RCC 7860 (cell line): ENCODE data around the gene LGALS3.
"Not testable (repeated sequence)": the region's sequence is repeated elsewhere in the genome, so short reads cannot be mapped to it uniquely, and the experiment has no call there.

ENCODE experiments used
- DNase-seq: peaks from one replicate; pipeline ENCODE4 v3.0.0-alpha.2; 2015; ENCODE audit warnings: low spot score
- FAIRE-seq: peaks from 2 replicates; lab custom pipeline; 2012; peaks lifted over from hg19 to GRCh38; lab: Jason Lieb, UNC

The LGALS3 gene

DNA sequence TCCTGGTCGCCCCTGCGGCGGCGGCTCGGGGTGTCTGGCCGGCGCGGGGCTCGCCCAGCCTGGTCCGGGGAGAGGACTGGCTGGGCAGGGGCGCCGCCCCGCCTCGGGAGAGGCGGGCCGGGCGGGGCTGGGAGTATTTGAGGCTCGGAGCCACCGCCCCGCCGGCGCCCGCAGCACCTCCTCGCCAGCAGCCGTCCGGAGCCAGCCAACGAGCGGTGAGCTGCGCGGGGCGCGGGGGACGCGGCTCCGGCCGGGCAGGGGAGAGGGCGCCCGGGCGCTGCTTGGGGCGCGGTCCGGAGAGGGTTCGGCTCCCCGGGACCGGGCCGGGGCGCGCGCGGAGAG lies at the start of gene LGALS3:
Gene LGALS3, plus strand, starts transcription at position 167 of the 342 bp plus-strand sequence. CDS start 8,122 bp downstream, outside the sequence.
- FAIRE-seq = no peak
- DNase-seq = no peak

DNA sequence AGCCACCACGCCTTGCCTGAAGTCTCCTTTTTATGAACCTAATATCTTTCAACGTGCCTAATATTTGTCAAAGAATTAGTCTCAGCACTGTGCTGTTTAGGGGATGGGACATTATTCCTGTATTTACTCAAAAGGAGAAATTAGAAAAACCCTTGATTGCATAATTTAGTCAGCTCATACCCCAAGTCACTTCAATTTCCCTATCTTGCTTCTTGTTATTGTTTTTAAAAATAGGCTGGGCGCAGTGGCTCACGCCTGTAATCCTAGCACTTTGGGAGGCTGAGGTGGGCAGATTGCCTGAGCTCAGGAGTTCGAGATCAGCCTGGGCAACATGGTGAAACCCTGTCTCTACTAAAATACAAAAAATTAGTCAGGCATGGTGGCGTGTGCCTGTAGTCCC lies 49.1 kb upstream of the LGALS3 start:
- FAIRE-seq, DNase-seq: not testable (repeated sequence)

DNA sequence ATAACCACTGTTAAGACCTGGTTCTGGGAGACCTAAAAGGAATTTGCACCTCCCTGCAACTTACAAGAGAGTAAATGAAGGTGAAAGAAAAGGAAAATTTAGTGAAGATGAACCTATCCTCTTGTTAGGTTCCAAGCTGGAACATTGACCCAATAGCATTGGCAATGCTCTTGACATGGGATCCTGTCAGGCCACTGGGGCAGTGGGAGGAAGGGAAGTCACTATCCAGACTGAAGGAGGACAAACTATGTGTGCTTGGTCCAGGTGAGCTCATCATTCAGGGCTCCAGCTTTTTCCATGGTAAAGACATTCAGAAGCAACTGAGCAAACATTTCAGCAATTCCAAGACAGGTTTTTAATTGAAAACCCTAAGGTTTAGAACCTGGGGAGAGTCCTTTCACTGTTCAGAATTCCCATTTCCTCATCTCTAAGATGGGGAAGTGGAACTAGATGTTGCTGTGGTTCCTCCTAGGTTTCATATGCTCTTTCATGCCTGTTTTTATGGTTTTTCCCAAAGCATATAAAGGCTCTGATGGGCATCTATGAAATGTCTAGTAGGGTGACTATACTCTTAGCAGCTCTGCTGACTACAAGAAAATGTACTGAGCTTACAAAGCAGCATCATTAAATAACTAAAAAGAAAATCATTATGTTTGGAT lies 44.5 kb upstream of the LGALS3 start:
- DNase-seq (no peak), FAIRE-seq (no peak)

DNA sequence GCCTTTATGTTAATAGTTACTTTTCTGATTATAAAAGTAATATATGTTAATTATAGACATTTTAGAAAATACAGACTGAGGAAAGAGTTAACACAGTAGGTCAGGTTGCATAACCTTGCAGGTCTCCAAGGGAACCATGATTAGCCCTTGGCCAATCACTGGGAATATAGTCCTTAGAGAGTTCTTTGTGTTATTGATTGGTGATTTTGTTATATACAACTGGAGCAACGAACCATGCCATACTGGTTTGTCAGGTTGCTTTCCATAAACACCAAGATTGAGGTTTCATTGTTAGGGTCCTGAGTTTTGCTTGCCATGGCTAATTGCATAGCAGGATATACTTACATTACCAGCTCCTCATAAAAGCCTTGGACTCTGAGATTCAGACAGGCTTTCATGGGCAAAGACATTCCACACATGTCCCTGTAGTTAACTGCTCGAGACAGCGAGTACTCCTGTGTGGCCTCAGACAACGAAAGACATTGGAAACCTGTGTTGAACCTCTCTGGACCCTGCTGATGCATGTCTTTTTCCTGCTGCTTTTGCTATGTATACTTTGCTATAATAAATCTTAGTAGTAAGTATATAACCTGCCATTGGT lies 43.9 kb upstream of the LGALS3 start:
- FAIRE-seq = no peak
- DNase-seq = no peak

DNA sequence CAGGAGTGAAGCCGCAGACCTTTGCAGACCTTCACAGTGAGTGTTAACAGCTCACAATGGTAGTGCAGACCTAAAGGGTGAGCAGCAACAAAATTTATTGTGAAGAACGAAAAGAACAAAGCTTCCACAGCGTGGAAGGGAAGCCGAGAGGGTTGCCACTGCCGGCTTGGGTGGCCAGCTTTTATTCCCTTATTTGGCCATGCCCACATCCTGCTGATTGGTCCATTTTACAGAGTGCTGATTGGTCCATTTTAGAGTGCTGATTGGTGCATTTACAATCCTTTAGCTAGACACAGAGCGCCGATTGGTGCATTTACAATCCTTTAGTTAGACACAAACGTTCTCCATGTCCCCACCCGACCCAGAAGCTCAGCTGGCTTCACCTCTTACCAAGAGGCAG lies 42.1 kb upstream of the LGALS3 start:
- FAIRE-seq (no peak), DNase-seq (no peak)

DNA sequence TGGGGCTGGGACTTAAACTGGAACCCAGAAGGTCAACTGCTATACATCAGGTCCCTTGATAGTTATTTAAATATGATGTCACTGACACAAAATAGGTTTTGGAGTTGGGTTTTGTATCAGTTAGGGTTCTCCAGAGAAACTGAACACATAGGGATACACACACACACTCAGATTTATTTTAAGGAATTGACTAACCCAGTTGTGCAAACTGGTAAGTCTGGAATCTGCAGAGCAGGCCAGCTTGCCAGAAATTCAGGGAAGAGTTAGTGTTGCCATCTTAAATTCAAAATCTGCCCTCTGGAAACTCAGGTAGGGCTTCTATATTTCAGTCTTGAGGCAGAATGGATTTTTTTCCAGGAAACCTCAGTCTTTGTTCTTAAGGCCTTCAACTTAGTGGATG lies 40.7 kb upstream of the LGALS3 start:
- FAIRE-seq (no peak), DNase-seq (no peak)

DNA sequence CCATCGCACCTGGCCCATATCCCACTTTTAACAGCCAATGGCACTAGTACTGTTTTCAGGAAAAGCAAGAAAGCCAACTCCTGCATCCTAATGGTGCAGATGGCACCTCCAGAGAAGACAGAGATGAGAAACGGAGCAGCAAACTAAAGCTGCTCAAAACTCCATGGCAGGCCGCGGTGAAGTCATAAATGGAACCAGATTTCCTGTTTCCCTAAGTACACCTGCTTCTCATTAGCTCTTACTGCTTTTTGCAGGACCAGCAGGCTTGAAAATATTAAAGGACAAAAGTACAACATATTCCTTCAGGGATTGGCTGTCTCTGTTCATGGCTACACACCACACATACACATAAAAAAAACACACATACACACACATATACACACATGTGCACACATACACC lies 36.7 kb upstream of the LGALS3 start:
- no peak for FAIRE-seq

DNA sequence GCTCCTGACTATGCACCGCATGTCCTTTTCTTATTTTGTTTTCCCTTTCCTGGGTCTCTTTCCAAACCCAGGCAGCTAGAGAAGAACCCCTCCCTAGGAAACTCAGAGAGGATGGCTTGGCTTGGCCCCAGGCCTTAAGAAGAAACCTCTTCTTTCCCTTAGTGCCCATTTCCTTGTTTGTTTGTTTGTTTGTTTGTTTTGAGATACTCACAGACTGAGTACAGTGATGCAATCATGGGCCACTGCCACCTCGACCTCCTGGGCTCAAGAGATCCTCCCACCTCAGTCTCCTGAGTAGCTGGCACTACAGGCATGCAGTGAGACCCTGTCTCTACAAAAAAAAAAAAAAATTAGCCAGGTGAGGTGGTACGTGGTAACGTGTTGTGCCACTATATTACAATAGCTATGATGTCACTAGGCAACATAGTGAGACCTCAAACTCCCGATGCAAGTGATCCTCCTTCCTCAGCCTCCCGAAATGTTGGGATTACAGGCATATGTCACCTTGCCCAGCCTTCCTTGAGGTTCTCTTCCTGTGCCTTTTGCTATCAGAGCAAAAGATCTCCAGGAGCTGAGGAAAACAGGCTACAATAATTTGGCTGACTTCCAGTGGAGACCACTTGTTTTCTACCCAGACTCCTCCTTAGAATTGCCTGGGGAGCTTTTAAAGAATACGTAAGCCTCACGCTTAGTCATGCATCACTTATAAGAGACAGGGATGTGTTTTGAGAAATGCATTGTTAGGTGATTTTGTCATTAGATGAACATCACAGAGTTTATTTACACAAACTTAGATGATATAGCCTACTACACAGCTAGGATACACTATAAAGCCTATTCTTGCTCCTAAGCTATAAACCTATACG lies 34.5 kb upstream of the LGALS3 start:
- DNase-seq = no peak
- no peak for FAIRE-seq

More for the DNA sequence above, 36.7 kb upstream of the LGALS3 start:
- no peak for DNase-seq

DNA sequence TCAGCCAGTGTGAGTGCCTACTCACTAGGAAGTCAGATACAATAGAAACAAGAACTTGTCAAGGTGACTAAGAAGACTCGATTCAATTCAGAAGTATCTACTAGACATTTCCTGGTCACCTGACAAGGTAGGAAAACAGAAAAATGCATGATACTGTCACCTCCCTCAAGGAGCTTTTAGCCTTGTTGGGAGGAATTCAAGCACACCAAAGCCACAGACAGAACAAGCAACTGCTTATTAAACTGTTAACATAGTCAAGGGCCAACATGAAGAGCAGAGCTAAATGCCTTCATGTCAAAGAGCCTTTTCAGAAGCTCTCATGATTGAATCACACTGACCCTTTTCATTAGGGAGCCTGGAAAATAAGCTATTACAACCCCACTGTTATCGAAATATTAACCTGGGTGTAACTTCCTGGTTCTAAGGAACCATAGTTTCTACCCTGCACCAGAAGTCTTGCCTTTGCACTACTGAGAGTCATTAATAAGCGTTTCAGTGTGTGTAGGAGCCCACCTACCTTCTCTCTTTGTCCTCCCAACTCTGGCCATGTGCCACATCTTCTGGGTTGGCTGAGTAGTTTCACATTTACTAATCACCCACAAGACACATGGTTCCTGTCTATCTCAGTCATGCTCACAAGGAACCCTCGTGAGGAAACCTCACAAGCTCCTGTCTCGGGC lies 31.0 kb upstream of the LGALS3 start:
- no peak for DNase-seq
- no peak for FAIRE-seq

DNA sequence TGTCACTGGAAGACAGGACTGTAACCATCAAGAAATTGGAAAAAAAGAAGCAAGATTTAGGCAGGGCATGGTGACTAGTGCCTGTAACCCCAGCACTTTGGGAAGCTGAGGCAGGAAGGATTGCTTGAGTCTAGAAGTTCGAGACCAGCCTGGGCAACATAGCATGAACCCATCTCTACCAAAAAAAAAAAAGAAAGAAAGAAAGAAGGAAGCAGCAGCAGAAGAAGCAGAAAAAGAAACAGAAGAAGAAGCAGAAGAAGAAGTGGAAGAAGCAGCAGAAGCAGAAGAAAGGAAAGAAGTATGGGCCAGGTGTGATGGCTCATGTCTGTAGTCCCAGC lies 30.5 kb upstream of the LGALS3 start:
- FAIRE-seq (no peak), DNase-seq (no peak)

DNA sequence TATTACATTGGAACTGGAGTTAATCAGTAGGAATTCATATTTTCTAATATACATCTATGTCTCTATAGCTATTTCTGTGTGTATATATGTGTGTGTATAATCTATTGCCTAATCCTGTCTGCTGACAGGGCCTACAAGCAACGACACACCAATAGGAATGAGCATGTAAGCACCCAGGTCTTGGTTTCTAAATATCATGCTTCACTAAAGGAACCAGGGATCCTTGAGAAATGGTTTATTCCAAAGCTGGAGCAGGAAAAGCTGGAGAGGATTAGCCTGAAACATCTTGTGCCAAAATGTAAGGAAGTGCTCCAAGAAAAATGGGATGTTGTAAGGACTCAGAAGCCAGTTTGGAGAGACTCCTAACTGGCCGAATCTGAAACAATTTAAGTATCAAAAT lies 29.3 kb upstream of the LGALS3 start:
- no peak for DNase-seq
- no peak for FAIRE-seq

DNA sequence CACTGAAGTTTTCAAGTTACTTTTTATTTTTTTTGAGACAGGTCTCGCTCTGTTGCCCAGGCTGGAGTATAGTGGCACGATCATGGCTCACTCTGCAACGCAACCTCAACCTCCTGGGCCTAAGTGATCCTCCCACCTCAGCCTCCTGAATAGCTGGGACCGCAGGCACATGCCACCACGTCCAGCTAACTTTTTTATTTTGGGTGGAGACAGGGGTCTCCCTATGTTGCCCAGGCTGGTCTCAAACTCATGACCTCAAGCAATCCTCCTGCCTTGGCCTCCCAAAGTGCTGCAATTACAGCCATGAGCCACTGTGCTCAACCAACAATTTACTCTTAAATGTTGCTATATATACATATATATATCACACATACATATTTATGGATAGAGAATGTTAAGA lies 27.4 kb upstream of the LGALS3 start:
- no peak for DNase-seq
- FAIRE-seq = no peak

DNA sequence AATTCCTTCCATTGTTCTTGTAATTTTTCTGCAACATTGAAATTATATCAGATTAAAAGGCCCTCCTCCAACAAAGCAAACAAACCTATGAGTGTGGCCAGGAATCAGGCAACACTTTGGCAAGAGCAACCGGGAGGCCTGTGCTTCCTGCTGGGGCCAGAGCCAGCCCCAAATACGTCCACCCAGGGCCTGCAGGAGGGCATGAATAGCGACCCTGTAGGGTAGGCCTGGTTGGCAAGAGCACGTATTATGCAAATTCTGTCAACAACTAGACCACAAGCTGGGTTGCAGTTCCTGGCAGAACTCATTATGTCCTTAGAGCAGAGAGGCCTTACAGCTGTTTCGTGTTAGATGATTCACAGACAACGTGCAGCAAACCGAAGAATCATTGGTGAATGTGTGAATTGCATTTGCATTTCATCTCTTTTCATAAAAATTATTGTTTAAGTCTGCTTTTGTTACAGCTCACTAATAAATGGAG lies 26.9 kb upstream of the LGALS3 start:
- peak; percentile 12 for DNase-seq

DNA sequence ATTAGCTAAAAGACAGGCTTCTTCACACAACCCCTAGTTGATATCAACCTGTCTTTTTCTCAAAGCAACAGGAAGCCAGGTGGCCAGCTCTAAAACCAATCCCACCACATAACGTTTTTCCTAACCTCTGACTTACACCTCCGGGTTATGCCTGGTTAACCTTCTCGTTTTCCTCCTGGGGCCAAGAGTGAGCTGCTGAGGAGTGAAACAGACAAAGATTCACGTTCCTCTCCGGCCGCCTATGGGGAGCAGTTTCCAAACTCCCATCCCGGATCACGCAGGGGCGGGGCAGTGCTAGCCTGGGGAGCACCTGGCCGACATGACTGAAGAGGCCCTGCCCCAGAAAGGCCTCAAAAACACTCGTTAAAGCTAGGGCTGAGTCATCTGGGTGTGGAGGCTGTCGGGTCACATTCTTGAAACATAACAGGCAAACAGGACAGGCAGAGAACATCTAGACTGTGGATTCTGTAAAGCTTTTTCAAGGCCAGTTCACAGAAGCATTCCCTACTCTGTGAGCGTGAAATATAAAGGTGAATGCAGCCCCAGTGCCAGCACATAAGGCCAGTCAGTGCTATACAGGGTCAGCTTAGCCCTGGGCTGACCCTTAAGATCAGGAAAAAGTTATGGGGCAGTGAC lies 25.9 kb upstream of the LGALS3 start:
- DNase-seq (peak; percentile 61), FAIRE-seq (no peak)

More for the DNA sequence above, 26.9 kb upstream of the LGALS3 start:
- no peak for FAIRE-seq

DNA sequence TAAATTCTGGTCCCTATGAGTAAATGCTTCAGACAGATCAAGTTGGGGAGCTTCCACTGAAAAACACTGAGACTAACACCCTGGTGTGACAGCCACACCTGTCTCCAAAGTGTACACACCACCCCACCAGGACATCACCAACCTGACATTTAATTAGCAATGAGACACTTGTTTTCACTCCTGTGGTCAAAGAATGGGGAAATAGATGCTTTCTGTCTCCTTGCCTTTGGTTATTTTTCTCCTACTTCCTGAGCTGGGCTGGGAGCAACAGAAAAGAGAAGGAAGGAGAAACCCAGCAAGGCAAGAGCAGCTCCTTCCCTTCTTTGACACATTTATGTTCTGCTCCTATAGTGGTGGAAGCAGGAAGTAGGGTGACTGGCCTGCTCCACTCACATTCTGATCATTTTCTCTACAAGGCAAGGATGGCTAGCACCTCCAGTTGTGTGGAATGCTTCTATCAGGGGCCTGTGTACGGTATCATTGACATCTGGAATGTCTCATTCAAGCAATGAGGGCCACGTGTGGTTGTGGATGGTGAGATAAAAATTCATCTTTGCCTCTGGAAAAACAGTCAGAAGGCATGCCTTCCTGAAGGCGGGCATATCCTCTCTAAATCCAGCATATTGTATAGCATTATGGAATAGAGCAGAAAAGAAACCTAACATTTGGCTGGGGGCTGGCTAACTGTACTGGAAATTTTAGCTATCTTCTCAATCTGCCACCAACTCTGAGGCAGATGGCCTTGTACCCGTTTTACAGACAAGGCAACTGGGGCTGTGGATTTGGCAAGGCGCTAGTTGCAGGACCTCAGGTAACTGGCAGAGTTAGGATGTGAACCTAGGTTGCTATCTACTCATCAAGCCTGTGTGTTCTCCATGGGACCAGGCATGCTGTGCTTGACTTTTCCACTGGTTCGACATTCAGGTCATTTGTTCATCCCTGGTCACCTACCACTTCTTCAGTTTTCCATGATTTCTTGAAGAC lies 24.8 kb upstream of the LGALS3 start:
- no peak for FAIRE-seq
- no peak for DNase-seq

DNA sequence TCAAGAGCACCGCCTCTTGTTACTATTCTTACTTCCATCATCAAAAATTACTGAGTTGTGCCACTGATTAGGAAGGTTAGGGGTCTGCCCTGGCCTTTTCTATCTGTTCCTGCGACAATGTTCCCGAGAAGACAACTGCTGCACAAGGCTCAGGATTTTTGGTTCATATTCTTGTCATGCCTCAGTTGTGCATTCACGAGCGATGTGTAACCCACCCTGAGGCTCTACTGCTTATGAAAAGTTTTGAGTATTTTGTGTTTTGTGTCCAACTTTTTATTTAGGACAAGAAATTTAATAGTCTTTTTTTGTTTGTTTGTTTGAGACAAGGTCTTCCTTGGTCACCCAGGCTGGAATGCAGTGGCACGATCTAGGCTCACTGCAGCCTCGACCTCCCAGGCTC lies 23.1 kb upstream of the LGALS3 start:
- DNase-seq (no peak), FAIRE-seq (no peak)

DNA sequence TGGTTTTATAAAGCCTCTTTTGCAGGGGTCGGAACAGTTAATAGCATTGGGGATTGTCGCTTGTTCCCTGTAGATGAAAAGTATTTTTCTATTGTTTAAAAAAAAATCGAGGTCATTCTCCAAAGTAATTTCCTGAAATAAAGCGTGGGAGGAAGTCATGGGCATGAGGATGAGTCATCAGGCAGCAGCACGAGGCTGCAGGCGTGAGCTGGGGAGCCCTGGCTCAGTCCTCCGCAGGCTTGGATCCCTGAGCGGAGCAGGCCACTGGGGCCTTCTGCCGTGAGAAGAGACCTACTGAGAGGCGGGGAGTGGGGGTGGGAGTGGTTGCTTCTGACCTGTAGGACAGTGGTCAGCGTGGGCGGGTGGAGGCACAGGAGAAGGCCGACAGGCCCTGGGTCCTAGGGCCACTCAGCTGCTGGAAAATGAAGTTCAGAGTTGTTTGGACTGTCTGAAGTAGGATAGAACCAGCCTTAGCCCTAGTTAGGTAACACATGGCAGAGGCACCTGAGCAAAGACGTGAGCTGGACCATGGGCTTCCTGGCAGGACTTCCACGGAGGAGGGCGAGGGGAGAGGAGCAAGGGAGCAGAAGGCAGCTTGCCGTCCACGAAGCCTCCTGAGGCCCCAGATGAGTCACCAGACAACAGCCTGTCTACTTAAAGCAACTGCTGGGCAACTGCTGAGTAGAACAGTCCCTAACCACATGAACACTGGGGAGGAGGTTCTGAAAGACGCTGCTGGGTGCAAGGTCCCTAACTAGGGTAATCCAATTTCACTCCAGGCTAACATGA lies 21.1 kb upstream of the LGALS3 start:
- FAIRE-seq = peak; percentile 40
- peak; percentile 75 for DNase-seq

DNA sequence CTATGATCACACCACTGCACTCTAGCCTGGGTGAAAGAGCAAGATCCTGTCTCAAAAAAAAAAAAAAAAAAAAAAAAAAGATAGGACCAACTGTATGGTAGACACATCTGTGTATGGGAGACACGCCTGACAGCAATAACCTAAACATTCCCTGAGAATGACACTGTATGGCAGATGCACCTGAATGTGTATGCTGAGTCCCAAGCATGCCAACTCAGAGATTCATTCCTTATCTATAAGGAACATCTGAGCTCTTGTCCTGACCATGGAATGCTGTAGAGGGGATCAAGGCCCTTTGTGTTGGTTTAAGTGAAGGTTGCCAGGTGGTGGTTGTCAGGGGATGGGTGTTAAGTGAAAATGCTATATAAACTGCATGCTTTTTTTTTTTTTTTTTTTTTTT lies 19.2 kb upstream of the LGALS3 start:
- FAIRE-seq = no peak

DNA sequence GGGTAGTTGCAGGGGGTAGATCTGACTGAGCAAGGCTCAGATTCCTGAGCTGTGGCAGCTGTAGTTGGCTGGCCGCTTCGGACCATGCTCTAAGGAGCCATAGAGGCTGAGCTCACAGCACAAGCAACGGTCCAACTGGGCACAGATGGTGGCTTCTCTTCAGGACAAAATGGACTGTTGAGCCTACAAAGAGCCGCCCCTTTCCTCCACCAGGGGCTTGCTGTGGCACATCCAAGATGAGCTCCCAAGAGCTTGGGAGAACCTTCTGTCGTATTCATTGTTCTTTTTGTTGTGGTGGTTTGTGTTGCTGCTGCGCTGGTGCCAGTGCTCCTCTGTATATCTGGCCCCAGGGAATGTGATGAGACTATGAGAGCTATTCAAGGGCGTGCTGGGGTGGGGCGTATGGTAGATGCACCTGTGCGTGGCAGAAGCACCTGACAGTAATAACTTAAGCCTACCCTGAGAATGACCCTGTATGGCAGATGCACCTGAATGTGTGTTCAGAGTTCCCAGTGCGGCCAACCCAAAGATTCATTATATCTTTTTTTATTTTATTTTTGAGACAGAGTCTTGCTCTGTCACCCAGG lies 17.8 kb upstream of the LGALS3 start:
- no peak for FAIRE-seq

More for the DNA sequence above, 19.2 kb upstream of the LGALS3 start:
- DNase-seq = no peak

More for the DNA sequence above, 17.8 kb upstream of the LGALS3 start:
- no peak for DNase-seq
